HG02870 (cell line): ENCODE data around the gene TOMM20.
"Not testable (repeated sequence)": the region's sequence is repeated elsewhere in the genome, so short reads cannot be mapped to it uniquely, and the experiment has no call there.

Experiments
- ATAC-seq: cut with Tn5 transposase; IDR thresholded peaks from one replicate; pipeline ENCODE4 v1.9.1; 2021; ENCODE audit warnings: mild to moderate bottlenecking, moderate library complexity; ENCODE audit not compliant: unreplicated experiment

The TOMM20 gene

DNA sequence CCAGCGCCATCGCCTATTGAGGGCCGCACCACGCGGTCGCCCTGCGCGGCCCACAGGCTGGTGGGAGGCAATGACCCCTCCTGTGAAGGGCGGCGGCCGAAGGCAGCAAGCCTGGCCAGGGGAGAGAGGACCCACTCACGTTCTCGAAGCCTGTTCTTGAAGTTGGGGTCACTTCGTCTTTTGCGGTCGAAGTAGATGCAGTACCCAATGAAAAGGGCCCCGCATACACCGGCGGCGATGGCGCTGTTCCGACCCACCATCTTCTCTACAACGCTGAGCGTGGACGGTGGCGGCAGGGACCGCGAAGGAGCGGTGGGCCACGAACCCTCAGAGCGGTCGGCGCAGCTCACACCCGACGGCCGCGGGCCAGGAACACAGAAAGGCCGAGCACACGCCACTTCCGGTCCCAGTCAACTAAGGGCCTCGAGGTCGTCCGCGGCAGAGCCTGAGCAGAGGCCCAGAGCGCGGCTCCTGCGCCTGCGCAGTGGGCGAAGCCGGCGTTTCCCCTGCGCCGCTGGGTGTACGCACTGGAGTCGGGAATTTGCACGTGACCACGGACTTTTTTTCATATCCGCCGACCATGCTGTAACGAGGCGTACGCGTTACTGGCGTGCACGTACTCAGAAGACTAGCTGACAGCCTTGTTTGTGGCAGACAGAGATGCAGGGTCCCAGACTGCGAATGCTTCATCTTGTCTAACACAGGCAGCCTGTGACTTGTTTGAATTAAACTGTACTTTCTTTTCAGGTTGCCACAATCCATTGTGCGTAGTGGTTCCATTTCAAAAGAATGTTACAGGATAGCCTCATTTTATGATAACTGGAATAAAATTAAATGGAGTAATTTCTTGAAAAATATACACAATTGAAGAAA lies at the start of gene TOMM20:
Gene TOMM20 (minus strand): TSS at position 382 of the 873 bp plus-strand sequence. CDS start 122 bp downstream, at position 260.
- peak; percentile 92 for ATAC-seq

DNA sequence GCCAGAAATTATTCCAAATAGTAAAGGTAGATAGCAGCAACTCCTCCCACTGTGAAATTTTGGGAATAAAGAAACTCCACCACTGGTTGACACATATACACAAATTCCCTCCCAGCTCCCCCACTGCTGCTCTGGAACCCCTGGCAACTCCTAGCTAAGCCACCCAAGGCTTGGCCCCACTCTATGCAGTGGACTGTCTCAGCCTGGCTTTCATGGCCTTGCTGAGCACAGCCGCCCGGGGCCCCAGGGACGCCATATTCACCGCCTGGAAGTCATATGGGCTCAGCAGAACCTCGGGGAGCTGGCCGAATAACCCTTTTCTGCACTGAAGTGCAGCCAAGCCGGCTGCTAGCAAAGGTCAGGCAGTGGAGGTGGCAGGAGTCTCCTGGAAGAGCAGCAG lies 47.8 kb upstream of the TOMM20 start:
- no peak for ATAC-seq

DNA sequence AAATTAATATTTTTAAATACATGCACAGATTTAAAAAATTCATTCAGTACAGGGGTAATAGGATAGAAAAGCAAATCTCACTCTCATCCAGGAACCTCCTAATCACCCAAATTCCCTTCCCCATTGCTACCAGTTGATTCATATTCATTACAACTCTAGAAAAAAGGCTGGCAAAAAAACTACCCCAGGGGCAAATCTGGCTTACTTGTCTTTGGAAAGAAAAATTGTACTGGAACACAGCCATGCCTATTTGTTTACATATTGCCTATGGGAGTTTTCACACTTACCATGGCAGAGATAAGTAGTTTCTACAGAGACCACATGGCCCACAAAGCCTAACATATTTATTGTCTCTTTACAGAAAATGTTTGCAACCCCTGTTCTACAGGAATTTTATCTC lies 41.3 kb upstream of the TOMM20 start:
- ATAC-seq = no peak

DNA sequence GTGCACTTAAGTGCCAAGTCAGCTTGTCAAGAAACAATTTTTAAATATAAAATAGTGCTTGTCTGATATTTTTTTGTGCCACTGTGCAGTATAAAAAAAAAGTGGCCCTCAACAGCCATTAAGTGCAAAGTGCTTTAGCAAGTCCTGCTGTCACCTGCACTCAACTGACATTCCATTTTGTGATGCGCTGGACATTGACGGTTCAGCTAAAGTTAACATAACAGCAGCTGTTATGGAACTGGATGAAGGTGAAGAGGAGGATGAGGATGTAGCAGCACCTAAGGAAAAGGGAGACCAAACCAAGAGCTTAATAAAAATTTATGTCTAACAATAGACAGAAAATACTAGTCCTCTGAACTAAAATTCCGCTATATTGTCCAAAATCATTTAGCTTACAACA lies 39.7 kb upstream of the TOMM20 start:
- ATAC-seq = no peak

DNA sequence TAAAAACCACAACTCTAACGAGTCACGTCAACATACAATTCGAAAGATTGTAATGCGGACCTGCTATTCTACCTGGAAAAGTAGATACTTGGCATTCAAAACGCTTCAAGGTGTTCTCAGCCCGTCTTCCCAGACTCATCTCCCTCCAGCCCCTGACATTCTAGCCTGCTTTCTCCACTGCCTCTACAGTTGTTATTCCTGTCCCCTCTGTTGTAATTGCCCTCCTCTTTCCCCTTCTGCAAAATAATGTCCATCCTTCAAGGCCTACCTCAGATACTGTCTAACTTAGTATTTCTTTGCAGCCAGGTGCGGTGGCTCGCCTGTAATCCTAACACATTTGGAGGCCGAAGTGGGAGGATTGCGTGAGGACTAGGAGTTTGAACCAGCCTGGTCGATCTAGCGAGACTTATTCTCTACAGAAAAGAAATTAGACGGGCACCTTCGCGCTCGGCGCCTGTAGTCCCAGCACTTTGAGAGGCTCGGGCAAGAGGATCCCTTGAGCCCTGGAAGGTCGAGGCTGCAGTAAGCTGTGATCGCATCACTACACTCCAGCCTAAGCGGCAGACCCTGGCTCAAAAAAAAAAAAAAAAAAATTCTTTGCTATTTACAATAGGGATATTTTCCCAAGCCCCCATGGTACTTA lies 33.2 kb upstream of the TOMM20 start:
- no peak for ATAC-seq

DNA sequence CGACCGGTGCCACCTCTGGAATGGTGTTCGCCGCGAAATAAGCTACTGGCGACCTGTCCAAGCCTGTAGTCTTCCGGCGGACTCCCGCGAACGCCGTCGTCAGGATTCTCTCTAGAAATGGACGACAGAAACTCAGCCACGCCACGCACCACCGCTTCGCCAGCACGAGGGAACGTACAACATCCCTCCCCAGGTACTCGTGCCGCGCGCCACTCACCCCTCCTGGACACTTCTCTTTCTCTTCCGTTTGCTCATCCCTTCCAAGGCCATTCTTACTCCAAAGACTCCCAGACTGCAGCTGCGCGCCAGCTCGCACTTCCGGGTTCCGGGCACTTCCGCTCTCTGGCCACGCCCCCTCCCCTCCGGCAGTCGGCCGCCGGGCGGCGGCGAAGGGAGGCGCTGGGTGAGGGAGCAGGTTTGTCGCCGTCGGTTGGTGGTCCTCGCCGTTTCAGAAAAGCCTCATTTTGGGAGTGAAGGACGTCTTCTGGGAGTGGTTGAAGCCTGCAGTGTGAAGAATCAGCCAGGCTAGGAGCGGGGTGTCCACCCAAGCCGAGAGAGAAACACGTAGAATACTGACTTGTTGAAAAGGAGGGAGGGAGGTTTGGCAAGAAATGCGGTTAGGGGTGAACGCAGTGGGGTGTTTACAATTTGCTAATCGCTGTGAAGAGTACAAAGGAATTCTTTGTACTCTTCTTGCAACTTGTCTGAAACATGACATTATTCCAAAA lies 32.5 kb upstream of the TOMM20 start, which contains the start of gene RBM34:
Gene RBM34 (minus strand): TSS at position 294 of the 728 bp plus-strand sequence. CDS start 24 bp downstream, at position 270.
- ATAC-seq = peak; percentile 86

DNA sequence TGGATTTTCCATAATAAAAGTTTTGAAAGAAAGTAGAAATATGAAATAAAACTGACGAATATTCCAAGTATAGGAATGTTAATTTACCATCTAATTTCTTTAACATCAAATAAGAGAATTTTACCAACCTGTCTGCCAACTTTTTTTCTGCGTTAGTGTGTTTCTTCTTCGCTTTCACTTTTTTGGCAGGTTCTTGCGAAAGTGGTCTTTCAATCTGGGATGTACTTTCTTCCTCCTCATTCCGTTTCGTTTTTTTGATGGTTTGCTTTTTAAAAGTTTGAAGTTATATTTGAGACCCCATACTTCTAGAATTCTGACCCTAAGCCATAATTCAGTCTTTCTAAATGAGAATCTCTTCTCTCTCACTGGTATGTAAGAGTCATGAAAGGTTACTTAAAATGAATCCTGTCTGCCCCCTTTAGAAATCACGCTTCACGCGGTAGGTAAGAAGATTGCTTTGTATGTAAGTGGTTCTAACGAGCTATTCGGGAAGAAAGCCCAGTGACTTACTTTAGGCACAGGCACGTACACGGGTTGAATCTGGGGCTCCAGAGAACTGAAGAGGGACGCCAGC lies 31.8 kb upstream of the TOMM20 start:
- peak; percentile 19 for ATAC-seq

DNA sequence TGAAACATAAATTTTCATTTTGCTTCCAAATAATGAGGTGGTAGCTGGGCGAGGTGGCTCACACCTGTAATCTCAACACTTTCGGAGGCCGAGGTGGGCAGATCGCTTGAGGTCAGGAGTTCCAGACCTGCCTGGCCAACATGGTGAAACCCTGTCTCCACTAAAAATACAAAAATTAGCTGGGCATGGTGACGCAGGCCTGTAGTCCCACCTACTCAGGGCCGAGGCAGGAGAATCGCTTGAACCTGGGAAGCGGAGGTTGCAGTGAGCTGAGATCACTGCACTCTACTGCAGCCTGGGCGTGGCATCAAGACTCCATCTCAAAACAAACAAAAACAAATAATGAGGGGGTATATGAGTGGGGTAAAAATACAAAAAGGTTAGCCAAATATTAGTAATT lies 31.3 kb upstream of the TOMM20 start:
- not testable (repeated sequence) for ATAC-seq

DNA sequence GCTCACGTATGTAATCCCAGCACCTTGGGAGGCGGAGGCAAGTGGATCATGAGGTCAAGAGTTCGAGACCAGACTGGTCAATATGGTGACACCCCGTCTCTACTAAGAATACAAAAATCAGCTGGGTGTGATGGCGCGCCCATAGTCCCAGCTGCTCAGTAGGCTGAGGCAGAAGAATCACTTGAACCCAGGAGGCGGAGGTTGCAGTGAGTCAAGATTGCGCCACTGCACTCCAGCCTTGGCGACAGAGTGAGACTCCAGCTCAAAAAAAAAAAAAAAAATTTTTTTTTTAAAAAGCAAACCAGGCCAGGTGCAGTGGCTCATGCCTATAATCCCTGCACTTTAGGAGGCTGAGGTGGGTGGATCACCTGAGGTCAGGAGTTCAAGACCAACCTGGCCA lies 30.6 kb upstream of the TOMM20 start:
- not testable (repeated sequence) for ATAC-seq

DNA sequence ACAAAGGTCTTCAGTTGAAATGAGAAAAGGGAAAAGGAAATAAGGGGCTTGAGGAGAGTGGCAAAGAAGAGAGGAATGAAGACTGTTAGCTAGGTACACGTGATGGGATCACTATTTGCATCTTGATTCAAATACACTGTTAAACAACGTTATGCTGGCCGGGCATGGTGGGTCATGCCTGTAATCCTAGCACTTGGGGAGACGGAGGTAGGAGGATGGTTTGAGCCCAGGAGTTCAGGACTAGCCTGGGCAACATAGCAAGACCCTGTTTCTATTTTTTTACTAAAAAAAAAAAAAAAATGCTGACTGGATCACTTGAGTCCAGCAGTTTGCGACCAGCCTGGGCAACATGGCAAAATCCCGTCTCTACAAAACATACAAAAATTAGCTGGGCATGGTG lies 30.0 kb upstream of the TOMM20 start:
- no peak for ATAC-seq

DNA sequence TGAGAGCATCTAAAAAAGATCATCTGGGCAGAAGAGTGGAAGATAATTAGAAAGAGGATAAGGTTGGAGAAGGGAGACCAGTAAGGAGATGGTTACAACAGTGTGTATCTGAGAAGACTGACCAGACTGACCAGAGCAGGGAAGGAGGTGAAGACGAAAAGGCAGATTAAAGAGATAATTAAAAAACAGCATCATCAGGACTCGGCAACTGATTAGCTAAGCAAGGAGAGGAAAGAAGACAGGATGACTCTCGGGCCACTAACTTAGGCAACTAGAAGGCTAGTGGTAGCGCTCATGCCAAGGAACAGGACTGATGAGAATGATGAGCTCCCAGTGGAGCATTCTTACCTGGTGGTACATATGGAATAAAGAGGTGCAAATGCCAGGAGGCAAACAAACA lies 28.5 kb upstream of the TOMM20 start:
- no peak for ATAC-seq

DNA sequence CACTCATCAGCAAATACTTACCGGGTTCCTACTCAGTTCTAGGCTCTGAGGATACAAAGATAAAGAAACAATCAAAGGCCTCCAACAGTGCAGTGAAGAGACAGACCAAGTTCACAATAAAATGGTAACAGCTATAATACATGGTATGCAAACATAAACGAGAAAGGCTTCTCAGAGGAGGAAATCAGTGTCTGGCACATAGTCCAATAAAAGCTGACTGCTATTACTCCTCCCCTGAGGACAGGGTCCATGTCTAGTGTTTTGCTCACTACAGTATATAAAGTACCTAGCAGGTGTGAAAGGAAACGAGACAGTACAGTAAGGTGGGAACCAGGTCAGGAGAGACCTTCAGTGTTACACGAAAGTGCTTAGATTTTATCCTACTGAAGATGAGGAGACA lies 28.1 kb upstream of the TOMM20 start:
- ATAC-seq = no peak

DNA sequence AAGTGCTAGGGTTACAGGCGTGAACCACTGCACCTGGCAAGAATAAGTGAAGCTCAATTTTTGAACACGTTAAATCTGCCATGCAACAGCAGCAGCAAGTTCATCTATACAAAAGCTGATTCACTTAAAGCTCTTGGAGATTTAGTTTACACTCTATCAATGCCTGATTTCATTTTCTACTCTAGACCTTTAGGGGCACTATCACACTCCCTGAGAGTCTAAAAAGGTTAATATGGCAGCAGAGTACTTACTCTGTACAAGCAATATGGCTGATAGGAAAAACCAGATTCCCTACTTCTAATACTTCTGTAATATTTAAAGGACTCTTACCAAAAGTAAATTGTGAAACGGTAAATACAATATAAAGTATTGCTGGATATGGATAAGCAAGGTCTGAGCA lies 27.6 kb upstream of the TOMM20 start:
- no peak for ATAC-seq

DNA sequence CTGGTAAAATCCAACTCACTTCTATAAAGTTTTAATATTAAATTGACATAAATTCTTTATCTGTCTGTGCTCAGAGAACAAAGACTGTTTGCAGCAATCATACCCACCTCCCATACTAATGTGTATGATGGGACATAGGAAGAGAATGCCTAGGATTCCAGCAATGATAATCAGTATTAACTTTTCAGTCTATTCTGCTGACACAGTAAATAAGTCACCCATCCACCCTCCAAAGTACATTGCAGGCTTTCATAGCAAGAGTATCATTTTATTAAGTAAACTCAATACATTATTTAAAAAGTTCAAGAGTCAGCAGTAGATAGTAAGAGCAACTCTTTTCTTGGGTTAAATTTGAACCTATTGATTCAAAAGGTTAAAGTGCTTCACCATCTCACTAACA lies 23.6 kb upstream of the TOMM20 start:
- no peak for ATAC-seq

DNA sequence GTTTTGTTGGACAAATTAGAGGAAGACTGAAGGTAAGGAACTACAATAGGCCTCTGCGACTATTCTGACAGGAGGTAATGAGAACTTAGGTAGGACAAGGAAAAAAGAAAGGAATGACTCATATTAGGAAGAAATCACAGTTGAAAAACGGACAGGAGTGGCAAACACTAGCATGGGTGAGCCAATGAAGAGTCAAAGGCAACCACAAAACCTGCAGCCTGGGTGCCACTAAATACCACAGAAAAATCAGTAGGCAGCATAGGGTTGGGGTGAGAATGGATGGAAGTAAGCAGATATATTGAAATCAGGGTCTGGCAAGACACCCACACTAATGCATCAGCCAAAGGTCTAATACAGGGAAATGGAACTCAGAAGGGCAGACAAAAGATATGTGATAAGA lies 22.4 kb upstream of the TOMM20 start:
- ATAC-seq = no peak

DNA sequence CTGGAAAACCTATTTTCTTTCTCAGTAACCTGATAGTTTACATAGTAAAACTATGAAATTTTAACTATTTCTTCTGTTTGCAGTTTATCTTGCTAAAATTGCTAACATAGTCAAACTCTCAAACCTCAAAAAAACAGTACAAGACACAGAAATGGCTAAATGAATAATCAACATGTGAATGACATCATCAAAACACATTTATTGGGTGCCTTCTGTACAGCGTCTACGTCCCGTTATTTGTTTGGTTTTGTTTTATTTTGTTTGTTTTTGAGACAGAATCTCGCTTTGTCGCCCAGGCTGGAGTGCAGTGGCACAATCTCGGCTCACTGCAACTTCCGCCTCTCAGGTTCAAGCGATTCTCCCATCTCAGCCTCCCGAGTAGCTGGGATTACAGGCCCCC lies 21.2 kb upstream of the TOMM20 start:
- no peak for ATAC-seq

DNA sequence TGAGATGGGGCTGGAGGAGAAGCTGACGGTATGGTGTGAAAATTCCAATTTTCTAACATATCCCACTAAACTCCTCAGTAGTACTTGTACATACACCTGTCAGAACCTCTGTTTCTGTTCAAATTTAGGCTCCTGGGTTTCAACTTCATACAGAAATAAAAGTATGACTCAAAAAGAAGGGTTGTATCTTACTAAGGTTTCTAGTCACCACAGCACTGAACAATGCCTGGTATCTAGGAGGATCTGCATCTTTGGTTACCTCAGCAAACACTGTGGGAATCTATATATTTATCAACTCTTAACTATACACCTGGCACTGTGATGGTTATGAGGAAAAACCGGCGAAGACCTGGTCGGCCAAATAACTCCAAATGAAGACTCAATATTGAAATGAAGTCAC lies 18.6 kb upstream of the TOMM20 start:
- ATAC-seq = peak; percentile 82

DNA sequence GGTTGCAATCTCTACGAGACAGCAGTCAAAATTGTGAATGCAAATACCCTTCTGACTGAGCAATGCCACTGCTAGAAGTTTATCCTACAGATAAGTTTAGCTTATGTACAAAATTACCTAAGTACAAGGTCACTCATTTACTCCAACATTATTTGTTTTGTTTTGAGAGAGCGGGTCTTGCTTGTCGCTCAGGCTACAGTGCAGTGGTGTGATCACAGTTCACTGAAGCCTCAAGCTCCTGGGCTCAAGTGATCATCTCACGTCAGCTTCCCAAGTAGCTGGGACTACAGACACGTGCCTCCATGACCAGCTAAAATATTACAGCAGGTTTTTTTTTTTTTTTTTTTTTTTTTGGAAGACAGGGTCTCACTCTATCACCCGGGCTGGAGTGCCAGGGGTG lies 17.0 kb upstream of the TOMM20 start:
- no peak for ATAC-seq

DNA sequence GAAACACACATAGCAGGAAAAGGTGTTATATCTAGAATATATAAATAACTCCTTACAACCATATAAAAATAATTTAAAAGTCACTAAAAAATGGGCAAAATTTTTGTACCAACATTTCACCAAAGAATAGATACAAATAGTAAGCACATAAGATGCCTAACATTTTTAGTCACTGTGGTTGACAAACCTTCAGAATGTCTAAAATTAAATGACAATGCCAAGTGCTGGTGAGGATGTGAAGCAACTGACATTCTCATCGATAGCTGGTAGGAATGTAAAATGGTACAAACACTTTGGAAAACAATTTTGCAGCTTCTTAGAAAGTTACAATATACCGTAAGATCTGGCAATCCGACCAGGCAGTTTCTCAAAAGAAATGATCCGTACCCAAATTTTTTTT lies 14.4 kb upstream of the TOMM20 start:
- no peak for ATAC-seq

DNA sequence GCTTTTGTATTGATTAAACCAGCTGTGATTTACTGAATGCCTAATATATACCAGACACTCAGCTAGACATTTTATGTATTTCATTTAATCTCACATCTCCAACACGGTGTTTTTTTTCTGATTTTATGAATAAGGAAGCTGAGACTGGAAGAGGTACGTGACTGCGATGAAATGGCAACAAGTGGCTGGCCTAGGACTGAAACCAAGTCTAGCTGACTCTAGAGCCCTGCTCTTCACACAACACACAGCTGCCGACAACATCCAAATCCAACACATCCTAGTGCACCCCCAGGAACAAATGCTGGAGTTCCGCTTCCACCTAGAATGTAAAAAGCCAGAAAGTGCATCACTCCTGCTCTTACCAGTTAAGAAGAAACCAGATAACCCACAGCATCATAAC lies 10.7 kb upstream of the TOMM20 start:
- ATAC-seq = no peak

DNA sequence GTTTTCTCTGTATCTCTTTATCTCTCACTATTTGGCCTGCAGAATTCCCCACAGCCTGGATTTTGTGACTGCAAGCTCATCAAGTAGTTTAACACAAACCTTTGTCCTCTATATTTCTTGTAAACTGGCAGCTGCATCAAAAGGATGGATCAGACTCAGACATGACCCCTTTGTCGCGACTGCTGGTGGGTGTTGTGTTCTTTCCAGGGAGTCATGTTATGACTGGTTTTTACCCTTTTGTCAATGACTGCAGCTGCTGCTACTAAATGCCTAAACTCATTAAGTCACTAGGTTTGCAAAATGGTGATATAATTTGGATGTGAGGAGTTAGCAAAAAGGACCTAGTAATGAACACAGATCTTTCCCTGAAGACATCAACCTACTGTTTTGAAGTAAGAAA lies 10.2 kb upstream of the TOMM20 start:
- ATAC-seq = no peak
